GM19372 (cell line): ENCODE data around the gene PMAIP1.
A peak's percentile ranks its signal among the peaks of the same experiment; 100 is the strongest.
"Not testable (repeated sequence)": the region's sequence is repeated elsewhere in the genome, so short reads cannot be mapped to it uniquely, and the experiment has no call there.

Source experiments
- ATAC-seq: cut with Tn5 transposase; IDR thresholded peaks from one replicate; pipeline ENCODE4 v1.9.1; 2021; ENCODE audit warnings: mild to moderate bottlenecking, low read depth, moderate library complexity; ENCODE audit not compliant: unreplicated experiment

PMAIP1 gene

GRCh38 chr18:59881728-59882656 is 17.8 kb upstream of the PMAIP1 start:
- no peak for ATAC-seq

DNA sequence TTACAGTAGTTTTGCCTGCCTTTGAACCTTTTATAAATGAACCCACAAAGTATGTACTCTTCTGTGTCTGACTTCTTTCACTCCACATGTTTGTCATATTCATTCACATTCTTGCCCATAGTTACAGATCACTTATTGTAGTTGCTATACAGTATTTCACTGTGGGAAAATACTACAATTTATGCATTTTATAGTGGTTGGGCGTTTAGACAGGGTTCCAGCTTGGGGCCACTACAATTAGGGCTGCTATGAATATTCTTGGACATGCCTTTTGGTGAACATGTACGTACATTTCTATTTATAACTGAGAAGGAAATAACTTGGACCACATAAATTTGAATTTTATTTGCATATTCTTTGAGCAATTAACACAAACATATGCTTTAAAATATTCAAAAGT is 15.4 kb upstream of the PMAIP1 start:
- ATAC-seq, result no peak

GRCh38 chr18:59885579-59886163 is 14.1 kb upstream of the PMAIP1 start:
- peak; percentile 86 for ATAC-seq

- ATAC-seq, result not testable (repeated sequence)
Observed at GRCh38 chr18:59886399-59886798, 13.4 kb upstream of the PMAIP1 start.

DNA sequence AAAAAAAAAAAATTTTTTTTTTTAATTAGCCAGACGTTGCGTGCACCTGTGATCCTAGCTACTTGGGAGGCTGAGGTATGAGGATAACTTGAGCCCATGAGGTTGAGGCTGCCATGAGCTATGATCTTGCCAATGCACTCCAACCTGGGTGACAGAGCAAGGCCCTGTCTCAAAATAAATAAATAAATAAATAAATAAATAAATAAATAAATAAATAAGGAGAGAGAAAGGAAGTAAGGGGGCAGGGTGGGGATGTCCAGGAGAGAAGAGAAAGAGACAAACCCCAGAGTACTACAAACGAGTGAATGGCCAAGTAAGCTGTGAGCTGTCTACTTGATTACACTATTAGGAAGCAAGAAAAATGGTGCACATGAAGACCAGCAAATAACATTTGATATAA is 7.7 kb upstream of the PMAIP1 start:
- ATAC-seq, result no peak

DNA sequence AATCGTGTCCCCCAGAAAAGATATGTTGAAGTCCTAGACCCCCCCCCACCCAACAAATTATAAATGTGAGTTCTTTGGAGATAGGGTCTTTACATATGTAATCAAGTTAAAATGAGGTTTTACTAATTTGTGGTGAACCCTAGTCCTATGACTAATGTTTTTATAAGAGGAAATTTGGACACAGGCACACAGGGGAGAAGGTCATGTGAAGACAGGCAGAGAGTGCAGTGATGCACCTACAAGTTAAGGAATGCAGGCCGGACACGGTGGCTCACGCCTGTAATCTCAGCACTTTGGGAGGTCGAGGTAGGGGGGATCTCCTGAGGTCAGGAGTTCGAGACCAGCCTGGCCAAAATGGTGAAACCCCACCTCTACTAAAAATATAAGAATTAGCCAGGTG is 5.8 kb upstream of the PMAIP1 start:
- no peak for ATAC-seq

GRCh38 chr18:59897321-59897954 is 2.4 kb upstream of the PMAIP1 start:
- no peak for ATAC-seq

DNA sequence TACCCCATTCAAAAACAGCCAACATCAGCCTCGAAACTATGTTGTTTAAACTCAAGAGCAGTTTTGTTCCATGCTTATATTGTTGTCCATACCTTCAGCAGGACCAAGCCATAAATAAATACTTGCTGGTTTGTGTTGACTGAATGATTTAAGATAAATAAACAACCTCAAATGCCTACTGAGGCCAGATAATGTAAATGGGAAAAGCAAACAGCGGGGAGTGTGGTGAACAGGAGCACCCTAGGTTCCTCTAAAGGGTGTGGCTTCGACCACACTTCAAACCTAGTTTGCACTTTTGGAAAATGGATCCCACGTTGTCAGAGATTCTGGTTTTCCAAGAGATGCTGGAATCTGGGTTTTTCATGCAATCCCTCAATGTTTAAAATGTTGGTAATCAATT is 1.7 kb upstream of the PMAIP1 start:
- no peak for ATAC-seq

DNA sequence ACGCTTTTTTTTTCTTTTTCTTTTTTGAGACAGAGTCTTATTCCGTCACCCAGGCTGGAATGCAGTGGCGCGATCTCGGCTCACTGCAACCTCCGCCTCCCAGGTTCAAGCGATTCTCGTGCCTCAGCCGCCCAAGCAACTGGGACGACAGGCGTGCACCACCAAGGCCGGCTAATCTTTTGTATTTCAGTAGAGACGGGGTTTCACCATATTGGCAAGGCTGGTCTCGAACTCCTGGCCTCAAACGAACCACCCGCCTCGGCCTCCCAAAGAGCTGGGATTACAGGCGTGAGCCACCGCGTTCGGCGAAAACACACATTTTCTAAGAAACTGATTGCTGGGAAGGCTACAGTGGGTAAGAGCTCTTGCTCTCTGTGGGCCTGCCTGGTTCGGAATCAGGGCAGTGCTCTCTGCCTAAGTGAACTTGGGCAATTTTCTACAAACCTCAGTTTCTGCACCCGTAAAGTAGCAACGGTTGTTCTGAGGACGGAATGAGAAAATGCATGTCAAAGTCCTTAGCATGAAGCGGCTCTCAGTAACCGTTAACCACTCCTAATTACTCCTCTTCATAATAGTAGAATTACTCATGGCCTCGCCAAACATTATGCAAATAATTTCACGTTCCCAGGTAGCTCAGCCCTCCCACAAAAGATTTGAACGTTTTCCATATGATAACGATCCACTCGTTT is 1.0 kb upstream of the PMAIP1 start:
- ATAC-seq, result no peak

DNA sequence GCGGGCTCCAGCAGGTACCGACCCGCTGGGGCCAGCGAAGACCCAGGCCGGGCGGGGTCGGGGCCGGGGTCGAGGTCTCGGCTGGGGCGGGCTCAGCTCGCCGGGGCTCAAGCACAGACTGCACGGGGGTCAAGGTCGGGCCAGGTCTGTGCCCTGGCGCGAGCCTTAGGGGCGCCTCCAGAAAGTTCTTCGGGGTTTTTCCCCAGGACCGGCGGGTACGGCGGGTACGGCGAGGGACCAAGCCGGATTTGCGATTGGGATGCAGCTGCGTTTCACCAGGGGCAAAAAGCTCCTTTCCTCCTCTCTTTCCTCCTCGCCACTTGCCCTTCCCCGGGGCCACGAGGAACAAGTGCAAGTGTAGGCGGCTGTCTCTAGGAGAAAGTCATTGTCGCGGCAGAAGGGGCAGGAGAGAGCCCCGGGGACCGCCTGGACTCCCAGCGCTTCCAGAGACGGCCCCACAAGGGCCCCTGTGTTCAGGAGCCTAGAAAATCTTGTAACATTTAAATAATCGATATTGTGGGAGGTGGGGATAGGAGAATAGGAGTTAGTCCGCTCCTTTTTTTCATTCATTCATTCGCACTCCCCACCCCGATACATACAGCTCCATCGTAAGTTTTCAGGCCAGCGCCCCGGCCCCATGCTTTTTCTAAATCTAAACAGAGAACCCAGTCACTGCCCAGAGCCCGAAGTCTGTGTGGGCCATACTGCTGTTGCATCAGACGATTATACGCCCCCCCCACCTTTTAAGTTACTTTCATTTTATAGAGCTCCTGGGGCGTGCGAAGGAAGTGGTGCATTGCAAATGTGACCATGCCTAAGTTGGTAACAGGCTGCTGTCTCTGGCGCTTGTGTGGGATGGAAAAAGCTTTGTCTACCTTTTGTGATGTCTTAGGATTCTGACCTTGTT is 679 bp downstream of the PMAIP1 start:
- ATAC-seq, result peak; percentile 30

DNA sequence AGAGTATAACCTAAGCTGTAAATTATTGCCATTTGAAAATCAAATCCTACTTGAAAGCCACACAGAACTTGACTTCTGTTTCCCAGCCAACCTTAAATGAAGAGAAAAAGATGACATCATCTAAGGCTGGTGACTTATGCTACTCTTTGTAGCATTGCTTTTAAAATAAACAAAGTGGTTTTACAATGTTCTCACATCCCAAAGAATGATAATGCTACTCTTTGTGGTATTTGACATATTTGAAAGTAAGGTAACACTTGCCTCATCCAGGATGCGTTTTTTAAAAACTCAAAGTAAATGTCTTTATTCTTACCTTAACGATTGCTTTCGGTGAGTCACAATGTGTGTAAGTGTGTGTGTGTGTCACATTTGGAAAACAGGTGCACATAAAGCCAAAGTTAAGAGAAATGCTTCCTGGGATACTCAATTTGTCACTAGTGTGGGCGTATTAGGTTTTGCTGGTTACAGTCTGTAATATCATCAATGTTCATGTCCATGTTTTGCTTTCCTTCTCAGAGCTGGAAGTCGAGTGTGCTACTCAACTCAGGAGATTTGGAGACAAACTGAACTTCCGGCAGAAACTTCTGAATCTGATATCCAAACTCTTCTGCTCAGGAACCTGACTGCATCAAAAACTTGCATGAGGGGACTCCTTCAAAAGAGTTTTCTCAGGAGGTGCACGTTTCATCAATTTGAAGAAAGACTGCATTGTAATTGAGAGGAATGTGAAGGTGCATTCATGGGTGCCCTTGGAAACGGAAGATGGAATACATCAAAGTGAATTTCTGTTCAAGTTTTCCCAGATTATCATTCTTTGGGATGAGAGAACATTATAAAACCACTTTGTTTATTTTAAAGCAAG is 2.6 kb downstream of the PMAIP1 start:
- ATAC-seq, result no peak

- no peak for ATAC-seq
Observed at GRCh38 chr18:59902993-59903610, 3.3 kb downstream of the PMAIP1 start.

- no peak for ATAC-seq
Observed at GRCh38 chr18:59904011-59904601, 4.3 kb downstream of the PMAIP1 start.

GRCh38 chr18:59905686-59906091 is 5.9 kb downstream of the PMAIP1 start:
- ATAC-seq, result no peak

DNA sequence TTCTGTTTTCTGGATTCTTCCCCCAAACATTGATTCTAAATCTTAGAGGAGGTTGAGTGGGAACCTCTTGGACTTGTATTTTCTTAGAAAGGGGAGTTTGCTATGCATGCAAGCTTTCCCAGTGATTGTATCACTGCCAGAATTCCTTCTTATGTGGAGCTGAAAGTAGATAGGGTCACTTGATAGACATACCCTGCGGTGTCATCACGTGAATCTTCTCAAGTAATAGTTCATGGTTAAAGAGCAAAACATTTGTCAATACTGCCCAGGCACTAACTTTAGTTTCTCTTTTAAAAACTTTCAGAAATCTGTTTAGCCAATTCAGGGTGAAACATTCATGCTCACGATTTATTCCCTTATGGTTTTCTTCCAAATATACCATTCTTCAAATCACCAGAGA is 6.4 kb downstream of the PMAIP1 start:
- ATAC-seq, result no peak

GRCh38 chr18:59907172-59907571 is 7.4 kb downstream of the PMAIP1 start:
- ATAC-seq, result no peak

GRCh38 chr18:59907660-59908059 is 7.9 kb downstream of the PMAIP1 start:
- no peak for ATAC-seq

GRCh38 chr18:59908799-59909198 is 9.0 kb downstream of the PMAIP1 start:
- no peak for ATAC-seq
